Measurements from ENCODE around the gene RAI1. TPM values are rescaled to one million over a fixed set of nuclear protein-coding genes. Genes with fewer than 3 reads are reported as not detected.

The RAI1 gene
- total and polyA plus RNA-seq, 4 experiments from 2014 or later: 0.35 to 19.5 (median 9.7) TPM

GRCh38 chr17:17789828-17790636, 108.8 kb downstream of the RAI1 start:
- peaks cover 20% of the 10 kb centered on the region for H3K4me1 ChIP-seq (ENCODE audit: insufficient read depth, low read length)
- H3K9me3 ChIP-seq (ENCODE audit: control insufficient read depth in 1 of 2, low read length in 2 of 2): no peaks in the 10 kb centered on the region
- Mint-ChIP-seq H3K4me3 (peak overlapping the region in 1 of 8 donors; percentile 52), H3K36me3 (no peaks in the 10 kb centered on the region), H3K27ac (peak overlapping the region in 3 of 7 donors; percentile 24 to 64 (median 36)), H3K4me1 (peaks cover 15 to 47% (median 24%) of the 10 kb centered on the region in 4 donors), H3K9me3 (no peaks in the 10 kb centered on the region), H3K27me3 (no peaks in the 10 kb centered on the region)
- H3K4me3 ChIP-seq (ENCODE audit: low read length in 2 of 2): no peak overlapping the region
- no peak overlapping the region for H3K27ac ChIP-seq (ENCODE audit: low read depth, low read length)
- intact Hi-C loops (cut with micrococcal nuclease): no loop called here
- H3K36me3 ChIP-seq (ENCODE audit: insufficient read depth, low read length): no peaks in the 10 kb centered on the region
- H3K27me3 ChIP-seq (ENCODE audit: insufficient read depth, low read length): no peaks in the 10 kb centered on the region
- ChIA-PET POLR2A (ENCODE audit: partially characterized antibody) (no interaction called here), CTCF (ENCODE audit: partially characterized antibody) (no interaction called here)
- DNase-seq: no peak

- H3K4me3 Mint-ChIP-seq: peak overlapping the region in 1 of 8 donors; percentile 48
- H3K9me3 Mint-ChIP-seq: no peaks in the 10 kb centered on the region
- peaks cover 12 to 38% (median 21%) of the 10 kb centered on the region in 4 donors for H3K4me1 Mint-ChIP-seq
- DNase-seq: no peak
- Histone ChIP-seq H3K27ac (ENCODE audit: low read depth, low read length) (no peak overlapping the region), H3K4me3 (ENCODE audit: low read length in 2 of 2) (no peak overlapping the region), H3K27me3 (ENCODE audit: insufficient read depth, low read length) (no peaks in the 10 kb centered on the region), H3K9me3 (ENCODE audit: control insufficient read depth in 1 of 2, low read length in 2 of 2) (no peaks in the 10 kb centered on the region), H3K36me3 (ENCODE audit: insufficient read depth, low read length) (no peaks in the 10 kb centered on the region), H3K4me1 (ENCODE audit: insufficient read depth, low read length) (peaks cover 20% of the 10 kb centered on the region)
- POLR2A ChIA-PET (ENCODE audit: partially characterized antibody): no interaction called here
- H3K36me3 Mint-ChIP-seq: no peaks in the 10 kb centered on the region
- CTCF ChIA-PET (ENCODE audit: partially characterized antibody): no interaction called here
- no peaks in the 10 kb centered on the region for H3K27me3 Mint-ChIP-seq
- intact Hi-C loops (cut with micrococcal nuclease): no loop called here
- peak overlapping the region in 3 of 7 donors; percentile 24 to 55 (median 36) for H3K27ac Mint-ChIP-seq
Observed at GRCh38 chr17:17790637-17791464, 109.6 kb downstream of the RAI1 start.

GRCh38 chr17:17792037-17792550, 110.8 kb downstream of the RAI1 start:
- Mint-ChIP-seq H3K36me3 (no peaks in the 10 kb centered on the region), H3K27me3 (no peaks in the 10 kb centered on the region), H3K4me3 (peak overlapping the region in 7 of 8 donors; percentile 41 to 74 (median 56)), H3K4me1 (peaks cover 12 to 33% (median 18%) of the 10 kb centered on the region in 4 donors), H3K9me3 (no peaks in the 10 kb centered on the region), H3K27ac (peak overlapping the region; percentile 15 to 86 (median 76))
- ChIA-PET POLR2A (ENCODE audit: partially characterized antibody) (interaction anchor here (0.9 kb wide), 1 partner anchor 12 kb away, joined by 3 read pairs; no protein-coding TSS in a partner anchor), CTCF (ENCODE audit: partially characterized antibody) (interaction anchor here (1.9 kb wide), 1 partner anchor 20 kb away, joined by 6 read pairs; no protein-coding TSS in a partner anchor)
- H3K27me3 ChIP-seq (ENCODE audit: insufficient read depth, low read length): no peaks in the 10 kb centered on the region
- intact Hi-C loops (cut with micrococcal nuclease): loop anchor here (1.0 kb wide), 1 partner anchor 40 kb away; no protein-coding TSS in a partner anchor
- no peak for DNase-seq
- no peaks in the 10 kb centered on the region for H3K36me3 ChIP-seq (ENCODE audit: insufficient read depth, low read length)
- H3K27ac ChIP-seq (ENCODE audit: low read depth, low read length): no peak overlapping the region
- H3K4me1 ChIP-seq (ENCODE audit: insufficient read depth, low read length): peaks cover 20% of the 10 kb centered on the region
- no peaks in the 10 kb centered on the region for H3K9me3 ChIP-seq (ENCODE audit: control insufficient read depth in 1 of 2, low read length in 2 of 2)
- no peak overlapping the region for H3K4me3 ChIP-seq (ENCODE audit: low read length in 2 of 2)

- H3K4me3 Mint-ChIP-seq: peak overlapping the region; percentile 64 to 84 (median 75)
- no peaks in the 10 kb centered on the region for H3K9me3 Mint-ChIP-seq
- no peak overlapping the region for H3K4me3 ChIP-seq (ENCODE audit: low read length in 2 of 2)
- peaks cover 12 to 33% (median 18%) of the 10 kb centered on the region in 4 donors for H3K4me1 Mint-ChIP-seq
- ChIA-PET POLR2A (ENCODE audit: partially characterized antibody) (interaction anchor here (0.8 to 0.9 kb wide), 3 partner anchors 10 to 13 kb away, joined by 3 read pairs; no protein-coding TSS in a partner anchor), CTCF (ENCODE audit: partially characterized antibody) (interaction anchor here (1.9 kb wide), 1 partner anchor 20 kb away, joined by 6 read pairs; no protein-coding TSS in a partner anchor)
- no peaks in the 10 kb centered on the region for H3K9me3 ChIP-seq (ENCODE audit: control insufficient read depth in 1 of 2, low read length in 2 of 2)
- no peaks in the 10 kb centered on the region for H3K36me3 ChIP-seq (ENCODE audit: insufficient read depth, low read length)
- H3K4me1 ChIP-seq (ENCODE audit: insufficient read depth, low read length): peaks cover 20% of the 10 kb centered on the region
- no peaks in the 10 kb centered on the region for H3K36me3 Mint-ChIP-seq
- intact Hi-C loops (cut with micrococcal nuclease): loop anchor here (1.0 kb wide), 1 partner anchor 40 kb away; no protein-coding TSS in a partner anchor
- peak; percentile 63 to 81 (median 70) for DNase-seq
- peak overlapping the region; percentile 64 to 95 (median 90) for H3K27ac Mint-ChIP-seq
- no peaks in the 10 kb centered on the region for H3K27me3 Mint-ChIP-seq
- H3K27ac ChIP-seq (ENCODE audit: low read depth, low read length): no peak overlapping the region
- H3K27me3 ChIP-seq (ENCODE audit: insufficient read depth, low read length): no peaks in the 10 kb centered on the region
Observed at GRCh38 chr17:17792551-17793377, 111.5 kb downstream of the RAI1 start.

- H3K4me1 ChIP-seq (ENCODE audit: insufficient read depth, low read length): peaks cover 20% of the 10 kb centered on the region
- H3K27me3 Mint-ChIP-seq: no peaks in the 10 kb centered on the region
- peaks cover 12 to 33% (median 18%) of the 10 kb centered on the region in 4 donors for H3K4me1 Mint-ChIP-seq
- H3K9me3 ChIP-seq (ENCODE audit: control insufficient read depth in 1 of 2, low read length in 2 of 2): no peaks in the 10 kb centered on the region
- no peak overlapping the region for H3K27ac ChIP-seq (ENCODE audit: low read depth, low read length)
- no peaks in the 10 kb centered on the region for H3K27me3 ChIP-seq (ENCODE audit: insufficient read depth, low read length)
- no peak overlapping the region for H3K4me3 ChIP-seq (ENCODE audit: low read length in 2 of 2)
- ChIA-PET CTCF (ENCODE audit: partially characterized antibody) (interaction anchor here (1.9 kb wide), 1 partner anchor 19 kb away, joined by 6 read pairs; no protein-coding TSS in a partner anchor), POLR2A (ENCODE audit: partially characterized antibody) (interaction anchor here (0.8 to 1.2 kb wide), 3 partner anchors 10 to 43 kb away, joined by 3 to 5 read pairs (median 3); partner anchors contain the start of gene SREBF1)
- H3K9me3 Mint-ChIP-seq: no peaks in the 10 kb centered on the region
- no peaks in the 10 kb centered on the region for H3K36me3 ChIP-seq (ENCODE audit: insufficient read depth, low read length)
- peak overlapping the region; percentile 22 to 90 (median 77) for H3K27ac Mint-ChIP-seq
- intact Hi-C loops (cut with micrococcal nuclease): no loop called here
- H3K4me3 Mint-ChIP-seq: peak overlapping the region in 7 of 8 donors; percentile 27 to 62 (median 35)
- H3K36me3 Mint-ChIP-seq: no peaks in the 10 kb centered on the region
- no peak for DNase-seq
Observed at GRCh38 chr17:17793378-17794214, 112.3 kb downstream of the RAI1 start.

GRCh38 chr17:17794382-17794781, 113.1 kb downstream of the RAI1 start:
- Histone ChIP-seq H3K9me3 (ENCODE audit: control insufficient read depth in 1 of 2, low read length in 2 of 2) (no peaks in the 10 kb centered on the region), H3K27ac (ENCODE audit: low read depth, low read length) (no peak overlapping the region), H3K4me3 (ENCODE audit: low read length in 2 of 2) (no peak overlapping the region), H3K4me1 (ENCODE audit: insufficient read depth, low read length) (peaks cover 20% of the 10 kb centered on the region), H3K27me3 (ENCODE audit: insufficient read depth, low read length) (no peaks in the 10 kb centered on the region), H3K36me3 (ENCODE audit: insufficient read depth, low read length) (no peaks in the 10 kb centered on the region)
- Mint-ChIP-seq H3K4me1 (peaks cover 12 to 27% (median 18%) of the 10 kb centered on the region in 4 donors), H3K27ac (no peak overlapping the region), H3K36me3 (no peaks in the 10 kb centered on the region), H3K9me3 (no peaks in the 10 kb centered on the region), H3K27me3 (no peaks in the 10 kb centered on the region), H3K4me3 (no peak overlapping the region)
- intact Hi-C loops (cut with micrococcal nuclease): no loop called here
- ChIA-PET POLR2A (ENCODE audit: partially characterized antibody) (interaction anchor here (1.2 to 1.6 kb wide), 2 partner anchors 10 to 42 kb away, joined by 4 to 5 read pairs; partner anchors contain the start of gene SREBF1), CTCF (ENCODE audit: partially characterized antibody) (no interaction called here)
- no peak for DNase-seq
